OCI-LY1 (cell line): Measurements from ENCODE around the gene RC3H2.

Experiments used
- EZH2 ChIP-seq: fragments of 200-600 bp; sonication (generic), shearing (Covaris generic); IDR thresholded peaks from 2 replicates; pipeline ENCODE4 v1.8.0; 2017; ENCODE audit warnings: borderline replicate concordance, mixed run types, mild to moderate bottlenecking, antibody characterized with exemption, low read length, moderate library complexity, mixed read lengths
- TF ChIP-seq, protein P1 (sequence below): fragments of 200-600 bp; sonication (generic), shearing (Covaris generic); IDR thresholded peaks from 2 replicates; pipeline ENCODE4 v1.5.1; 2017; ENCODE audit warnings: mild to moderate bottlenecking, antibody characterized with exemption, low read length, moderate library complexity, mixed read lengths

DNA sequence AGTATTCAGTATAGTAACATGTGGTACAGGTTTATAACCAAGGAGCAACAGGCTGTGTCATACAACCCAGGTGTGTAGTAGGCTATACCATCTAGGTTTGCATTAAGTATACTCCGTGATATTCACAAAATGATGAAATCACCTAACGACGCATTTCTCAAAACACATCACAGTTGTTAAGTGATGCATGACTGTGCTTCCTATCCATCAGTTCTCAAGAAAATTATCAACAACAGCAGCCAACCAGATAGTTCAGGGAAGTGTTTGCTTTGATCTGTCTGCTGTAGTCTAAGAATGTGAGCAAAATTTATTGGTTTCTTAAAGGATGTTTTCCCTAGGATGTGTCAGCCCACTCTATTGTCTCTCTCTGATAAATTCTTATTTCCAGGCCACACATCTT lies 18.8 kb upstream of the RC3H2 start:
- TF ChIP-seq, protein P1, sequence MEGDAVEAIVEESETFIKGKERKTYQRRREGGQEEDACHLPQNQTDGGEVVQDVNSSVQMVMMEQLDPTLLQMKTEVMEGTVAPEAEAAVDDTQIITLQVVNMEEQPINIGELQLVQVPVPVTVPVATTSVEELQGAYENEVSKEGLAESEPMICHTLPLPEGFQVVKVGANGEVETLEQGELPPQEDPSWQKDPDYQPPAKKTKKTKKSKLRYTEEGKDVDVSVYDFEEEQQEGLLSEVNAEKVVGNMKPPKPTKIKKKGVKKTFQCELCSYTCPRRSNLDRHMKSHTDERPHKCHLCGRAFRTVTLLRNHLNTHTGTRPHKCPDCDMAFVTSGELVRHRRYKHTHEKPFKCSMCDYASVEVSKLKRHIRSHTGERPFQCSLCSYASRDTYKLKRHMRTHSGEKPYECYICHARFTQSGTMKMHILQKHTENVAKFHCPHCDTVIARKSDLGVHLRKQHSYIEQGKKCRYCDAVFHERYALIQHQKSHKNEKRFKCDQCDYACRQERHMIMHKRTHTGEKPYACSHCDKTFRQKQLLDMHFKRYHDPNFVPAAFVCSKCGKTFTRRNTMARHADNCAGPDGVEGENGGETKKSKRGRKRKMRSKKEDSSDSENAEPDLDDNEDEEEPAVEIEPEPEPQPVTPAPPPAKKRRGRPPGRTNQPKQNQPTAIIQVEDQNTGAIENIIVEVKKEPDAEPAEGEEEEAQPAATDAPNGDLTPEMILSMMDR, result no peak
- TF ChIP-seq EZH2, result no peak
